Loucy (cell line): ENCODE results near the gene CPT1B.
"Not testable (repeated sequence)": the region's sequence is repeated elsewhere in the genome, so short reads cannot be mapped to it uniquely, and the experiment has no call there.

Experiments
- H2AFZ ChIP-seq: fragments of 200-600 bp; sonication (generic); 2 replicates; pipeline ENCODE4 v1.6.0; 2016; ENCODE audit warnings: antibody characterized with exemption, mild to moderate bottlenecking, low read length, moderate library complexity
- H3F3A ChIP-seq: fragments of 200-600 bp; 2 replicates; pipeline ENCODE4 v1.6.0; 2016; ENCODE audit warnings: antibody characterized with exemption, low read depth, mild to moderate bottlenecking
- H3K27me3 ChIP-seq: fragments of 200-600 bp; sonication (generic); 2 replicates; pipeline ENCODE4 v1.6.1; 2014; ENCODE audit warnings: low read length, mild to moderate bottlenecking; ENCODE audit not compliant: insufficient read depth, poor library complexity, severe bottlenecking
- H3K36me3 ChIP-seq: fragments of 200-600 bp; sonication (generic); 2 replicates; pipeline ENCODE4 v1.6.1; 2016; ENCODE audit warnings: low read length; ENCODE audit not compliant: insufficient read depth
- H3K4me1 ChIP-seq: fragments of 200-600 bp; sonication (generic); 2 replicates; pipeline ENCODE4 v1.5.1; 2014; ENCODE audit warnings: low read length, mild to moderate bottlenecking; ENCODE audit not compliant: insufficient read depth, poor library complexity, severe bottlenecking
- H3K4me2 ChIP-seq: fragments of 200-600 bp; sonication (generic); 2 replicates; pipeline ENCODE4 v1.6.0; 2014; ENCODE audit warnings: antibody characterized with exemption, low read length, low read depth, mild to moderate bottlenecking; ENCODE audit not compliant: poor library complexity, severe bottlenecking
- H3K4me3 ChIP-seq: fragments of 200-600 bp; sonication (generic); 2 replicates; pipeline ENCODE4 v1.5.1; 2014; ENCODE audit warnings: low read length, mild to moderate bottlenecking, mixed read lengths; ENCODE audit not compliant: poor library complexity, severe bottlenecking
- H3K79me2 ChIP-seq: fragments of 200-600 bp; sonication (generic); 2 replicates; pipeline ENCODE4 v1.6.1; 2014; ENCODE audit warnings: low read length; ENCODE audit not compliant: insufficient read depth
- H3K9ac ChIP-seq: fragments of 200-600 bp; sonication (generic); 2 replicates; pipeline ENCODE4 v1.6.0; 2014; ENCODE audit warnings: mild to moderate bottlenecking, low read depth, low read length, moderate library complexity; ENCODE audit not compliant: poor library complexity, severe bottlenecking
- H3K9me2 ChIP-seq: fragments of 200-600 bp; sonication (generic); replicated peaks from 2 replicates; pipeline ENCODE4 v1.6.1; 2016; ENCODE audit warnings: low read depth, low read length, mixed read lengths
- H3K9me3 ChIP-seq: fragments of 200-600 bp; sonication (generic); 2 replicates; pipeline ENCODE4 v1.6.1; 2014; ENCODE audit warnings: mild to moderate bottlenecking, antibody characterized with exemption, low read length, low read depth; ENCODE audit not compliant: insufficient read depth
- H4K20me1 ChIP-seq: fragments of 200-600 bp; sonication (generic); 2 replicates; pipeline ENCODE4 v1.6.0; 2014; ENCODE audit warnings: antibody characterized with exemption, low read length, mild to moderate bottlenecking; ENCODE audit not compliant: insufficient read depth, poor library complexity, severe bottlenecking
- CTCF ChIP-seq: fragments of 200-600 bp; sonication (generic); conservative IDR thresholded peaks from 2 replicates; pipeline ENCODE4 v1.5.1; 2014; ENCODE audit warnings: mild to moderate bottlenecking, antibody characterized with exemption, low read length
- EZH2phosphoT487 ChIP-seq: fragments of 200-600 bp; IDR thresholded peaks from 2 replicates; pipeline ENCODE4 v1.6.1; 2018; ENCODE audit warnings: antibody characterized with exemption, mild to moderate bottlenecking, moderate library complexity, borderline replicate concordance

The CPT1B gene

GRCh38 chr22:50520826-50521453, 57.3 kb downstream of the CPT1B start:
- Histone ChIP-seq H3K4me3 (no peak overlapping the region), H3K9ac (no peak overlapping the region), H3K79me2 (peaks cover 30% of the 10 kb centered on the region; the same call in 1 of the 2 replicates), H3K27me3 (no peaks in the 10 kb centered on the region), H3F3A (peaks cover 4% of the 10 kb centered on the region; the same call in 1 of the 2 replicates), H3K4me1 (peaks cover 4% of the 10 kb centered on the region), H3K36me3 (peaks cover 61% of the 10 kb centered on the region; the same call in 1 of the 2 replicates), H4K20me1 (peaks cover 7% of the 10 kb centered on the region), H2AFZ (no peak overlapping the region), H3K9me3 (no peaks in the 10 kb centered on the region), H3K9me2 (no peaks in the 10 kb centered on the region), H3K4me2 (no peak overlapping the region)
- TF ChIP-seq EZH2phosphoT487 (no peak), CTCF (no peak)

- not testable (repeated sequence) for H3K27me3 ChIP-seq, H3K4me2 ChIP-seq, H3K9me3 ChIP-seq, H2AFZ ChIP-seq, H3K4me3 ChIP-seq, H3K9ac ChIP-seq, H3F3A ChIP-seq, H3K4me1 ChIP-seq, H3K9me2 ChIP-seq
- Histone ChIP-seq H3K79me2 (peaks cover 35% of the 10 kb centered on the region; the same call in 1 of the 2 replicates), H4K20me1 (peaks cover 11% of the 10 kb centered on the region), H3K36me3 (peaks cover 61% of the 10 kb centered on the region; the same call in 1 of the 2 replicates)
Observed at GRCh38 chr22:50520184-50520583, 58.0 kb downstream of the CPT1B start.

GRCh38 chr22:50519151-50519550, 59.1 kb downstream of the CPT1B start:
- Histone ChIP-seq H3K9me2 (no peaks in the 10 kb centered on the region), H3F3A (no peaks in the 10 kb centered on the region), H4K20me1 (peaks cover 11% of the 10 kb centered on the region), H3K36me3 (peaks cover 60% of the 10 kb centered on the region; the same call in 1 of the 2 replicates), H3K9ac (no peak overlapping the region), H3K4me2 (no peak overlapping the region), H2AFZ (no peak overlapping the region), H3K9me3 (no peaks in the 10 kb centered on the region), H3K27me3 (no peaks in the 10 kb centered on the region), H3K4me3 (no peak overlapping the region), H3K79me2 (peaks cover 35% of the 10 kb centered on the region), H3K4me1 (peaks cover 8% of the 10 kb centered on the region)
- TF ChIP-seq EZH2phosphoT487 (no peak), CTCF (no peak)
